GM12801 (cell line): Measurements from ENCODE around the gene KCNH8.

Experiments used
- CTCF ChIP-seq: IDR thresholded peaks from one replicate; pipeline ENCODE4 v1.5.1; 2011; ENCODE audit warnings: control low read depth; ENCODE audit not compliant: insufficient read length; ENCODE audit errors: extremely low read depth

Gene KCNH8

GRCh38 chr3:19527746-19528145 is 379.4 kb downstream of the KCNH8 start:
- no peak for TF ChIP-seq CTCF

GRCh38 chr3:19531426-19531825 is 383.1 kb downstream of the KCNH8 start:
- no peak for TF ChIP-seq CTCF

- TF ChIP-seq CTCF = no peak
Observed at GRCh38 chr3:19539518-19540392, 391.4 kb downstream of the KCNH8 start.

- TF ChIP-seq CTCF = no peak
Observed at GRCh38 chr3:19540464-19540863, 392.2 kb downstream of the KCNH8 start.

- no peak for TF ChIP-seq CTCF
Observed at GRCh38 chr3:19541284-19541683, 393.0 kb downstream of the KCNH8 start.

GRCh38 chr3:19543212-19543841 is 395.0 kb downstream of the KCNH8 start:
- peak; percentile 33 for TF ChIP-seq CTCF

- no peak for TF ChIP-seq CTCF
Observed at GRCh38 chr3:19547665-19548464, 399.6 kb downstream of the KCNH8 start.
